Neuronal stem cell (in vitro differentiated cells): Measurements from ENCODE around the gene GPR141.
"Not testable (repeated sequence)": the region's sequence is repeated elsewhere in the genome, so short reads cannot be mapped to it uniquely, and the experiment has no call there.

Source experiments
- DNase-seq: peaks from one replicate; pipeline ENCODE4 v3.0.0-alpha.2; 2013; ENCODE audit warnings: low spot score
- H2AFZ ChIP-seq: one replicate; pipeline ENCODE4 v1.6.1; 2013; ENCODE audit warnings: mild to moderate bottlenecking, low read length, inconsistent platforms
- H2AK5ac ChIP-seq: 2 replicates; pipeline ENCODE4 v1.6.1; 2013; ENCODE audit warnings: low read depth, mild to moderate bottlenecking, inconsistent platforms, low read length, moderate library complexity, mixed read lengths
- H2BK120ac ChIP-seq: 2 replicates; pipeline ENCODE4 v1.6.1; 2013; ENCODE audit warnings: low read depth, mild to moderate bottlenecking, inconsistent platforms, low read length, moderate library complexity, mixed read lengths
- H2BK12ac ChIP-seq: one replicate; pipeline ENCODE4 v1.6.1; 2013; ENCODE audit warnings: low read length, inconsistent platforms
- H2BK15ac ChIP-seq: 2 replicates; pipeline ENCODE4 v1.6.1; 2013; ENCODE audit warnings: mild to moderate bottlenecking, low read length, inconsistent platforms, mixed read lengths
- H2BK5ac ChIP-seq: one replicate; pipeline ENCODE4 v1.6.1; 2013; ENCODE audit warnings: inconsistent platforms, mild to moderate bottlenecking, low read length, moderate library complexity
- H3K14ac ChIP-seq: one replicate; pipeline ENCODE4 v1.6.1; 2013; ENCODE audit warnings: low read length, inconsistent platforms
- H3K18ac ChIP-seq: 2 replicates; pipeline ENCODE4 v1.6.1; 2013; ENCODE audit warnings: low read length, inconsistent platforms
- H3K23ac ChIP-seq: 2 replicates; pipeline ENCODE4 v1.6.1; 2013; ENCODE audit warnings: low read depth, mild to moderate bottlenecking, mixed read lengths, low read length, inconsistent platforms; ENCODE audit not compliant: poor library complexity
- H3K27ac ChIP-seq: replicated peaks from 3 replicates; pipeline ENCODE4 v1.5.1; 2013; ENCODE audit warnings: low read length, inconsistent platforms
- H3K27me3 ChIP-seq, 3 experiments: 2 replicates each; pipeline ENCODE4 v1.6.1; 2013; ENCODE audit warnings: low read length in 3 of 3, mild to moderate bottlenecking in 2 of 3, inconsistent platforms in 1 of 3, low read depth in 1 of 3, mixed read lengths in 1 of 3, moderate library complexity in 1 of 3; ENCODE audit not compliant: control insufficient read depth in 3 of 3, insufficient read depth in 3 of 3
- H3K36me3 ChIP-seq, 2 donors: replicated peaks in 1 of 2; 2 replicates each; pipeline ENCODE4 v1.6.1; 2013; ENCODE audit warnings: low read length in 2 of 2; ENCODE audit not compliant: control insufficient read depth in 2 of 2, insufficient read depth in 2 of 2
- H3K4ac ChIP-seq: 2 replicates; pipeline ENCODE4 v1.6.1; 2013; ENCODE audit warnings: inconsistent platforms, mild to moderate bottlenecking, low read length, moderate library complexity
- H3K4me1 ChIP-seq, 2 donors: 1 replicate in 1 of 2; 2 replicates in 1 of 2; pipeline ENCODE4 v1.6.1; 2013; ENCODE audit warnings: low read length in 2 of 2, low read depth in 1 of 2; ENCODE audit not compliant: control insufficient read depth in 2 of 2, insufficient read depth in 1 of 2
- H3K4me2 ChIP-seq: one replicate; pipeline ENCODE4 v1.6.1; 2013; ENCODE audit warnings: mild to moderate bottlenecking, low read length, inconsistent platforms; ENCODE audit not compliant: insufficient read depth, poor library complexity, severe bottlenecking
- H3K4me3 ChIP-seq, 2 donors: 2 replicates each; pipeline ENCODE4 v1.5.1; 2013; ENCODE audit warnings: low read length in 2 of 2, mild to moderate bottlenecking in 2 of 2, inconsistent platforms in 1 of 2, moderate library complexity in 1 of 2
- H3K79me1 ChIP-seq: one replicate; pipeline ENCODE4 v1.6.1; 2013; ENCODE audit warnings: low read depth, mild to moderate bottlenecking, inconsistent platforms, low read length, moderate library complexity
- H3K9ac ChIP-seq: one replicate; pipeline ENCODE4 v1.6.1; 2013; ENCODE audit warnings: mild to moderate bottlenecking, low read depth, low read length, inconsistent platforms; ENCODE audit not compliant: poor library complexity
- H3K9me3 ChIP-seq, 2 donors: replicated peaks in 1 of 2; 2 replicates each; pipeline versions ENCODE3 to v1.6.1; 2013; ENCODE audit warnings: low read length in 2 of 2, mild to moderate bottlenecking in 2 of 2, inconsistent platforms in 1 of 2, low read depth in 1 of 2, mixed read lengths in 1 of 2, moderate library complexity in 1 of 2; ENCODE audit not compliant: control insufficient read depth in 2 of 2, insufficient read depth in 1 of 2
- H4K8ac ChIP-seq: one replicate; pipeline ENCODE4 v1.6.1; 2013; ENCODE audit warnings: low read depth, mild to moderate bottlenecking, inconsistent platforms, low read length, moderate library complexity
- H4K91ac ChIP-seq: one replicate; pipeline ENCODE4 v1.6.1; 2013; ENCODE audit warnings: low read length, low read depth, mild to moderate bottlenecking, inconsistent platforms; ENCODE audit not compliant: poor library complexity
- WGBS, 2 donors: extraction: QIAGEN DNeasy Blood & Tissue Kit; methylation state at CpG; one replicate each; pipeline ENCODE4 v1.1.7; 2013; ENCODE audit warnings: missing lambda C conversion rate in 2 of 2, mixed read lengths in 1 of 2; ENCODE audit not compliant: insufficient read length in 2 of 2, insufficient replicate concordance in 1 of 2; ENCODE audit errors: extremely low coverage in 2 of 2; 5-methylcytosine and 5-hydroxymethylcytosine counted together

The GPR141 gene

GRCh38 chr7:37698782-37699181 is 15.2 kb downstream of the GPR141 start:
- H2BK15ac ChIP-seq = no peak overlapping the region
- H4K8ac ChIP-seq = no peak overlapping the region
- no peak overlapping the region for H3K18ac ChIP-seq
- H4K91ac ChIP-seq = no peak overlapping the region
- H3K27ac ChIP-seq = no peak overlapping the region
- no peaks in the 10 kb centered on the region for H3K79me1 ChIP-seq
- H3K23ac ChIP-seq = no peak overlapping the region
- no peak overlapping the region for H2AK5ac ChIP-seq
- no peak overlapping the region for H2BK12ac ChIP-seq
- H3K4me1 ChIP-seq = peaks cover 12 to 13% of the 10 kb centered on the region in 2 donors
- no peak overlapping the region for H3K4me2 ChIP-seq
- H3K4ac ChIP-seq = no peak overlapping the region
- no CpG with 5 or more reads among the region's 2 CpGs for WGBS, 2 donors
- no peaks in the 10 kb centered on the region for H3K36me3 ChIP-seq
- no peak overlapping the region for H2BK120ac ChIP-seq
- H3K9ac ChIP-seq = no peak overlapping the region
- DNase-seq = no peak
- no peak overlapping the region for H3K4me3 ChIP-seq
- no peaks in the 10 kb centered on the region for H3K9me3 ChIP-seq
- no peak overlapping the region for H2BK5ac ChIP-seq
- no peaks in the 10 kb centered on the region for H3K27me3 ChIP-seq
- no peak overlapping the region for H2AFZ ChIP-seq
- no peak overlapping the region for H3K14ac ChIP-seq

DNA sequence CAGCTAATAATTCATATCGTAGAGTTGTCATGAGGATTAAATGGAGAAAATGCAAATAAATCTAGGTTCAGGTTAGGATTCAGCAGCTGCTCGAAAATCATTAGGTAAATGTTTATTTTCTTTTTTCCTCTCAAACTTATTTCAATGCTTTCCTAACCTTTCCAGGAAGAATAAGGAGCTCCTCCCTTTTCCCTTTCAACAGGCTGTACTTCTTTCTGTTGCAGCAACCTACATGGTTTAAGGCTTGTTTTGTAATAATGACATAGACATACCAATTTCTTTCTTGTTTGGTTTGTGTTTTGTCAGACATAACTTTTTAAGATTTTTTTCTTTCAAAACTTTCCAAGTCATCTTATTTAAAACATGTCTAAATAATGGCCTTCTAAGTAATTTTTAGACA is 18.2 kb downstream of the GPR141 start:
- no peak overlapping the region for H3K18ac ChIP-seq
- no peak overlapping the region for H3K4me3 ChIP-seq
- H3K4me2 ChIP-seq = no peak overlapping the region
- H2BK15ac ChIP-seq = no peak overlapping the region
- H4K8ac ChIP-seq = no peak overlapping the region
- no peak overlapping the region for H3K27ac ChIP-seq
- H3K4me1 ChIP-seq = no peaks in the 10 kb centered on the region
- no CpG with 5 or more reads among the region's 2 CpGs for WGBS, 2 donors
- H3K27me3 ChIP-seq = no peaks in the 10 kb centered on the region
- H3K9me3 ChIP-seq = no peaks in the 10 kb centered on the region
- no peak overlapping the region for H3K14ac ChIP-seq
- H3K36me3 ChIP-seq = no peaks in the 10 kb centered on the region
- no peak overlapping the region for H2BK5ac ChIP-seq
- no peak overlapping the region for H3K4ac ChIP-seq
- no peaks in the 10 kb centered on the region for H3K79me1 ChIP-seq
- H2AFZ ChIP-seq = no peak overlapping the region
- no peak for DNase-seq
- H2BK120ac ChIP-seq = no peak overlapping the region
- H3K9ac ChIP-seq = no peak overlapping the region
- H3K23ac ChIP-seq = no peak overlapping the region
- no peak overlapping the region for H2BK12ac ChIP-seq
- no peak overlapping the region for H4K91ac ChIP-seq
- H2AK5ac ChIP-seq = no peak overlapping the region

- H3K36me3 ChIP-seq = no peaks in the 10 kb centered on the region
- no peak overlapping the region for H3K4ac ChIP-seq
- no peak overlapping the region for H3K14ac ChIP-seq
- H2AK5ac ChIP-seq = no peak overlapping the region
- H3K23ac ChIP-seq = no peak overlapping the region
- H3K4me3 ChIP-seq = no peak overlapping the region
- no peaks in the 10 kb centered on the region for H3K9me3 ChIP-seq
- H3K79me1 ChIP-seq = no peaks in the 10 kb centered on the region
- H3K4me2 ChIP-seq = no peak overlapping the region
- H3K18ac ChIP-seq = no peak overlapping the region
- H2BK120ac ChIP-seq = no peak overlapping the region
- no peak overlapping the region for H3K27ac ChIP-seq
- H3K4me1 ChIP-seq = no peaks in the 10 kb centered on the region
- H2AFZ ChIP-seq = no peak overlapping the region
- H3K27me3 ChIP-seq = no peaks in the 10 kb centered on the region
- H4K91ac ChIP-seq = no peak overlapping the region
- H4K8ac ChIP-seq = no peak overlapping the region
- no peak overlapping the region for H2BK5ac ChIP-seq
- no peak overlapping the region for H3K9ac ChIP-seq
- H2BK12ac ChIP-seq = no peak overlapping the region
- DNase-seq = no peak
- H2BK15ac ChIP-seq = no peak overlapping the region
These were observed 19.8 kb downstream of the GPR141 start for GRCh38 chr7:37703361-37703760.

DNA sequence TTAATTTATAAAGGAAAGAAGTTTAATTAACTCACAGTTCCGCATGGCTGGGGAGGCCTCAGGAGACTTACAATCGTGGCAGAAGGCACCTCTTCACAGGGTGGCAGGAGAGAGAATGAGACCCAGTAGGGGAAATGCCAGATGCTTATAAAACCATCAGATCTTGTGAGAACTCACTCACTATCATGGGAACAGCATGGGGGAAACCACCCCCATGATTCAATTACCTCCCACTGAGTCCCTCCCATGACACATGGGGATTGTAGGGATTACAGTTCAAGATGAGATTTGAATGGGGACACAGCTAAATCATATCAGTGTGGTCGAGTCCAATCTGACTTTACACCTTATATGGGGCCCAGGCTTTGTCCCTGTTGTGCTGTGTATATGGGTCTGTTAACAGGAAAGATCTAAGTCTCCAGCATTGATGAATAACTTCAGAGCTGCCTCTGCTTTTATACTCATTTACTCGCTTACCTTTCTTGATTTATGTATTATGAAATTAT is 20.8 kb downstream of the GPR141 start:
- H3K27me3 ChIP-seq, H2BK120ac ChIP-seq, H4K91ac ChIP-seq, H3K4me3 ChIP-seq, H2AK5ac ChIP-seq, H3K9ac ChIP-seq, H3K23ac ChIP-seq, H3K36me3 ChIP-seq, H3K14ac ChIP-seq, H3K9me3 ChIP-seq, H3K27ac ChIP-seq, H2BK12ac ChIP-seq, H3K4me1 ChIP-seq, H2BK15ac ChIP-seq, H2AFZ ChIP-seq, H3K18ac ChIP-seq, H3K4me2 ChIP-seq, H4K8ac ChIP-seq, H3K79me1 ChIP-seq, DNase-seq, H3K4ac ChIP-seq, H2BK5ac ChIP-seq: not testable (repeated sequence)
- WGBS, 2 donors = no CpG with 5 or more reads among the region's 4 CpGs
